Activated naive CD4-positive, alpha-beta T cell treated with anti-CD3 and anti-CD28 coated beads, Interleukin-2, amount 50 U/mL, for 16 hours (primary cell): ENCODE measurements around the gene MRNIP.
A peak's percentile ranks its signal among the peaks of the same experiment; 100 is the strongest.
"Not testable (repeated sequence)": the region's sequence is repeated elsewhere in the genome, so short reads cannot be mapped to it uniquely, and the experiment has no call there.

Experiments used
- DNase-seq: peaks from one replicate; pipeline ENCODE4 v3.0.0-alpha.2; 2020

Gene MRNIP

DNA sequence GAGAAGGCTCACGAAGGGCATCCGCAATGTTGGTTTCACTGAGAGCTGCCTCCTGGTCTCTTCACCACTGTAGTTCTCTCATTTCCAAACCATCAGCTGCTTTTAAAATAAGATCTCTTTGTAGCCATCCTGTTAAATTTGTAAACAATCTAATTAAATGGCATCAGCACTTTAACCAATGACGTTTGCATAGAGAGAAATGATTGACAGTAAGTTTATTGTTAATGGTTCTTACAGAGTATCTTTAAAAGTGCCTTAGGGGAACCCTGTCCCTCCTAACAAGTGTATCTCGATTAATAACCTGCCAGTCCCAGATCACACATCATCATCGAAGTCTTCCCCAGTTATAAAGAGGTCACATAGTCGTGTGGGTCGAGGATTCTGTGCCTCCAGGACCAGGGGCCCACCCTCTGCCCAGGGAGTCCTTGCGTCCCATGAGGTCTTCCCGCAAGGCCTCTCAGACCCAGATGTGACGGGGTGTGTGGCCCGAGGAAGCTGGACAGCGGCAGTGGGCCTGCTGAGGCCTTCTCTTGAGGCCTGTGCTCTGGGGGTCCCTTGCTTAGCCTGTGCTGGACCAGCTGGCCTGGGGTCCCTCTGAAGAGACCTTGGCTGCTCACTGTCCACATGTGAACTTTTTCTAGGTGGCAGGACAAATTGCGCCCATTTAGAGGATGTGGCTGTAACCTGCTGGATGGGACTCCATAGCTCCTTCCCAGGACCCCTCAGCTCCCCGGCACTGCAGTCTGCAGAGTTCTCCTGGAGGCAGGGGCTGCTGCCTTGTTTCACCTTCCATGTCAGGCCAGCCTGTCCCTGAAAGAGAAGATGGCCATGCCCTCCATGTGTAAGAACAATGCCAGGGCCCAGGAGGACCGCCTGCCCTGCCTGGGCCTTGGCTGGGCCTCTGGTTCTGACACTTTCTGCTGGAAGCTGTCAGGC is 21.3 kb downstream of the MRNIP start:
- no peak for DNase-seq

DNA sequence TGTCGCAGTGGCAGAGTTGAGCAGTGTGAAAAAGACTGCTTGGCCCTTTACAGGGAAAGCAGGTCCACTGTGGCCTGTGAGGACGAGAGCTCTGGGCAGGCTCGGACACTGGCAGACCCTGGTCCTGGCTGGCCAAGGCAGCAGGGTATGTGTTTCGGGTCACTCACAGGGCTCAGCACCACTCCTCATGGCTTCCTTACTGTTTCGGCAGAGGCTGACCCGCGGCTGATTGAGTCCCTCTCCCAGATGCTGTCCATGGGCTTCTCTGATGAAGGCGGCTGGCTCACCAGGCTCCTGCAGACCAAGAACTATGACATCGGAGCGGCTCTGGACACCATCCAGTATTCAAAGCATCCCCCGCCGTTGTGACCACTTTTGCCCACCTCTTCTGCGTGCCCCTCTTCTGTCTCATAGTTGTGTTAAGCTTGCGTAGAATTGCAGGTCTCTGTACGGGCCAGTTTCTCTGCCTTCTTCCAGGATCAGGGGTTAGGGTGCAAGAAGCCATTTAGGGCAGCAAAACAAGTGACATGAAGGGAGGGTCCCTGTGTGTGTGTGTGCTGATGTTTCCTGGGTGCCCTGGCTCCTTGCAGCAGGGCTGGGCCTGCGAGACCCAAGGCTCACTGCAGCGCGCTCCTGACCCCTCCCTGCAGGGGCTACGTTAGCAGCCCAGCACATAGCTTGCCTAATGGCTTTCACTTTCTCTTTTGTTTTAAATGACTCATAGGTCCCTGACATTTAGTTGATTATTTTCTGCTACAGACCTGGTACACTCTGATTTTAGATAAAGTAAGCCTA is 22.2 kb downstream of the MRNIP start:
- DNase-seq: peak; percentile 68

- not testable (repeated sequence) for DNase-seq
Observed at GRCh38 chr5:179834871-179835270, 23.7 kb downstream of the MRNIP start.

GRCh38 chr5:179834120-179834519 is 24.5 kb downstream of the MRNIP start:
- no peak for DNase-seq

DNA sequence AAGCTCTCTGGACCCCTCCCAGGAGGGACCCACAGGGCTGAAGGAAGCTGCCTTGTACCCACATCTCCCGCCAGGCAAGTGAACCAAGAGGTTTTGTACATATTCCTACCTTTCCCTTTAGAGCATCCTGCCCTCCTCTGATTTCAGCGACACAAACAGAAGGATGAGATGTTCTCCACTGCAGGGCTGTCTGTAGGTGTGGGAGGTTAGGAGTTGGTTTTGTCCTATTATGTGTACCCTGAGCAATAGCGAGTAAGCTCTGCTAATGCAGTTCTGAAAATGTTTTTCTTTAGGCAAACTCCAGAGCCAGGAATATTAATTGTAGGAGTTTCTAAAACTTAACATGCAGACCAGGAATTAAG is 24.9 kb downstream of the MRNIP start:
- no peak for DNase-seq

GRCh38 chr5:179833056-179833708 is 25.4 kb downstream of the MRNIP start:
- no peak for DNase-seq

GRCh38 chr5:179832039-179832745 is 26.4 kb downstream of the MRNIP start:
- DNase-seq: no peak

DNA sequence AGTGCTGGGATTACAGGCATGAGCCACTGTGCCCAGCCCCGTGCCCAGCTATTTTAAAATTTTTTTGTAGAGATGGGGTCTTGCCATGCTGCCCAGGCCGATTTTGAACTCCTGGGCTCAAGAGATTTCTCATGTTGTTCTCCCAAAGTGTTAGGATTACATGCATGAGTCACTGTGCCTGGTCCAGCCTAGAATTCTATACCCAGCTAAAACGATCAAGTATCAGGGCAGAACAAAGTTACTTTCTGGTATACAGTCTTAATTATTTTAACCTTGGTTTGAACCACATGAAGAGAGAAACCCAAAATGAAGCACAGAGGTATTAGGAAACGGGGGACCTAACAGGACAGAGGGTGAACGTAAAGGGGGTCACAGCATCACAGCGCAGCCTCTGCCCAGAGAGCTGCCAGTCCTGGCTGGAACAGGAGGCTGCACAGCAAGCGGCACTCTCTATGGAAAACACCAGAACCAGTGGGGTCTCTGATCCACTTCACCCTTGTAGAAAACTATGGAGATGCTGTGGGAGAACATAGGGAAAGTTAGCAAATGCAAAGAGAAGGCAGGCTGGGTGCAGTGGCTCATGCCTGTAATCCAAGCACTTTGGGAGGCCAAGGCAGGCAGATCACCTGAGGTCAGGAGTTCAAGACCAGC is 27.7 kb downstream of the MRNIP start:
- no peak for DNase-seq

GRCh38 chr5:179829732-179830435 is 28.7 kb downstream of the MRNIP start:
- DNase-seq: no peak

- no peak for DNase-seq
Observed at GRCh38 chr5:179828756-179829421, 29.7 kb downstream of the MRNIP start.

DNA sequence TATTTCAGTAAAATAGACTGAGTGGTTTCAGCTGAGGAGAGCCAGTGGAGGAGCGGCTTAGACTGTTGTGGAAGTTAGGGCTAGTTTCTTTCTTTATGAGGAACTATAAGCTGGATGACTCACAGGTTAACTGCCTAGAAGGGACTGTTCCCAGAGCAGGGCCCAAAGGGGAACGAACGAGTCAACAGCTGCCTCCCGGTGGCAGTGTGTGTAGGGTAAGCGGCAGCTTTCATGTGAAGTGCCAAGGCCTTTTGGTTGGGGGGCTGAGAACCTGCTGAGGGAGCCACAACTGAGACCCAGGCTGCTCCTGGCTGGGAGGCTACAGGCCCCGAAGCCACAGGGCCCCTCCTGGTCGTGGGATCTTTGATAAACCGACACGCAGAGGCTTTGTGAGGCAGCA is 30.9 kb downstream of the MRNIP start:
- peak; percentile 72 for DNase-seq

DNA sequence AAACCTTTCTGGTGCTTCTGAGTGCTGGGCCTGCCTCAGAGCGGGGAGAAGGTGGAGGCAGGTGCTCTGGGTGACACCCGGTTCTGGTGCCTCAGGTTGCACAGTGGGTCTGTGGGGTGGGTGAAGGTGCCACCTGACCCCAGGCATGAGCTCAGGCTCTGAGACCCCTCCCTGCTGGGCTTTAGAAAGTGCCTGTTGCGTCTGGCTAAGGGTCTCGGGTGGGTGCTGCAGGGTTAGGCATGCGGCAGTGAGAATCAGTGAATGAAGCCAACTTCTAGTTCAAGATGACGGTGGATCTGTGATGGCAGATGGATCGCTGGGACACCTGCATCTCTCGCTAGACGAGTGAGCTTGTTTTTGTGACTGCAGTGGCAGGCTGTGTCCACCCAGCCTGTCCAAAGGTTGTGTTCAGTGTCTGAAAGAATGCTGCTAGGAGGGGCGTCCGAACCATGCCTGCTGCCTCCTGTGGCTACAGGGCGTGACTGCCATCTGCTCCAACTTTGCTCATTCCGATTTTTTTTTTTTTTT is 32.9 kb downstream of the MRNIP start:
- no peak for DNase-seq

DNA sequence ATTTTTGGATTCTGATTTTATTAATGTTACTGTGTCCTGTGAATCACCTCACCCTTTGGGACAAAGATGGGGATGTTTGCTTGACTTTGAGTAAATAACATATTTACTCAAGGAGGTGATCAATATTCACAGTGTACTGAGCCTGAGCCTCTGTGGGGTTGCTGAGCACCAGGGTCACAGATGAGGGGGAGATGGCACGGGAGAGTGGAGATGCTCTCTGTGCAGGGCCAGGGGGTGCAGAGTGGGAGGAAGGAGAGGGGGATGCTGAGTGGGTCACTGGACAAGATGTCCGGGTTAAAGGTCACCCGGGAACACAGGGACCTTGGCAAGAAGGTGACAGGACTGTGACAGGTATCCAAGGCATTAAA is 33.9 kb downstream of the MRNIP start:
- no peak for DNase-seq

DNA sequence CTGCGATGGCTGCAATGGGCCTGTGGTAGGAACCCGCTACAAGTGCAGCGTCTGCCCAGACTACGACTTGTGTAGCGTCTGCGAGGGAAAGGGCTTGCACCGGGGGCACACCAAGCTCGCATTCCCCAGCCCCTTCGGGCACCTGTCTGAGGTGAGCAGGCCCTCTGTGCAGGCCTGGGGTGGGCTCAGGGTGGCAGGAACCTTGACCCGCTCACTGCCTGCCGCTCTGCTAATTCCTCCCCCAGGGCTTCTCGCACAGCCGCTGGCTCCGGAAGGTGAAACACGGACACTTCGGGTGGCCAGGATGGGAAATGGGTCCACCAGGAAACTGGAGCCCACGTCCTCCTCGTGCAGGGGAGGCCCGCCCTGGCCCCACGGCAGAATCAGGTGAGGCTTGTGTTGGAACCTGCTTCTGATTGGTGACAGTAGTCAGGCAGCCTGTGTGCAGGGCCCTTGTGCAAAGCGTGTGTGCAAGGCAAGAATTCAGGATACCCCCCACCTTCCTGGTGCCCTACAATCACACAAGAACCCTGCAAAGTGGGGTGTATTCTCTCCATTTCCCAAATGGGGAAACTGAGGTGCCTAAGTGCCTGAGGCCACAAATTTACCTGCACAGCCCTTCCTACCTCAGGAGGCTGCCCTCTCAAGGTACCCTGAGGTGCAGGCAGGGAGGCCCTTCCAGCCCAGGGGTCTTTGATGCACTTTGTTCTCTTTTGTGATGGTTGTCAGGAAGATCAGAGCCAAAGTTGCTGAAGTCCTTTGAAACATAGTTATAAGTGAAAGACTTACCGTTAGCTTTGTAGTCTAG is 34.5 kb downstream of the MRNIP start:
- DNase-seq: no peak

- DNase-seq: no peak
Observed at GRCh38 chr5:179822444-179822990, 36.1 kb downstream of the MRNIP start.

- no peak for DNase-seq
Observed at GRCh38 chr5:179822059-179822432, 36.6 kb downstream of the MRNIP start.

DNA sequence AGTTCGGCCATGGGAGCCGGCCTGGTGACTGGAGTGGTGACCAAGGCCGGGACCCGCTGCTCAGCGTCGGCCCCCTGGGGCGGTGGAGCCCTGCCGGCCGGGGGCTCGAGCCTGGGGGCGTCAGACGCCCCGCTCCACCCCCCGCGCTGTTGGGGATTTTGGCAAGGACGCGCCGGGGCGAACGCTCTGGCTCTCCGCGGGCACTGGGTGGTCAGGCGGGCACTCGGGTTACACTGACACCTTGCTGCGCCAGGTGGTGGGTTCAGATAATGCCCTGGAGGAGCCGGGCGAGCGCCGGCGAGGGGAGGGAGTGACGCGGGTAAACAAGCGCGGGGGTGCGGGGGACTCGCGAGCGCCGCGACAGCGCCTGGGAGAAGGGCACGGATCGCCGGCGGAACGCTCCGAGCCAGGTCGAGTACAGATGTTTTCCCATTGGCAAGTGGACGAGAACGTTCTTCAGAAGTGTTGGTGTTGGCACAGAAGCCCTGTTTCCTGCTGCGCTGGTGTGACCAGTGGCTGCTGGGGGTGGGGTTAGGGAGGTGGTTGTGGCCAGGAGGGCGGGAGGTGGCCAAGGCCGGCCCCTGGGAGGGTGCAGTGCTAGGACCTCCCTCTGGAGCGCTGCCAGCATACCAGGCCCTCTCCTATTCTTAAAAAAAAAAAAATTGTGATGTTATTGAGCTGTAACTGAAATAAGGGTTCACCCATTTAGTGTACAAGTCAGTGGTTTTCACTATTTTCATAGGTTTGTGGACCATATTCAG is 37.1 kb downstream of the MRNIP start:
- peak; percentile 79 for DNase-seq

DNA sequence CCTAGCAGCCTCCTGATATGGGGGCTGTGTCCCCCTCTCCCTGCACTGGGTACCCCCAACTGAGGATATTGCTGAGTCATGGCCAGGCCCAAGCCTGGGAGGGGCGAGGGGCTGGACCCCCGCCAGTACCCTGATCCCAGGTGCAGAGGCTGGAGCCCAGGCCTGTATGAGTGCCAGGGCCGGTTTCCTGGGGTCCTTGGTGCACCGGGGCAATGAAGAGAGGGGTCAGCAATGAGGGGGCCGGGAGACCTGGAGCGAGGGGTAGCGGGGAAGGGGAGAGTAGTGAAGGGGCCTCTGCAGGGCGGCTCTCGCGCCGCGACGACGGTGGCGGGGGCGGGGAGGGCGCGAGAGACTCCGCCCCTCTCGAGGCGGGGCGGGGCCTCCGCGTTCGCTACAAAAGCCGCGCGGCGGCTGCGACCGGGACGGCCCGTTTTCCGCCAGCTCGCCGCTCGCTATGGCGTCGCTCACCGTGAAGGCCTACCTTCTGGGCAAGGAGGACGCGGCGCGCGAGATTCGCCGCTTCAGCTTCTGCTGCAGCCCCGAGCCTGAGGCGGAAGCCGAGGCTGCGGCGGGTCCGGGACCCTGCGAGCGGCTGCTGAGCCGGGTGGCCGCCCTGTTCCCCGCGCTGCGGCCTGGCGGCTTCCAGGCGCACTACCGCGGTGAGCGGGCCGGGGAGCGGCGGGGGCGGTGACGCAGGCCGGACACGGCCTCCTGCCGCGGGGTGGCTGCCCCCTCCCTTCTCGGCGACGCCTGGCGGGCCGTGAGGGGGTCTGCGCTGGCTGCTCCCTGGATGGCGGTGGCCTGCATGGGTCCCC is 37.9 kb downstream of the MRNIP start, which contains the start of gene SQSTM1:
Gene SQSTM1, plus strand, starts transcription at position 423 of the 815 bp plus-strand sequence. Its CDS starts 32 bp downstream, at position 455.
- DNase-seq: peak; percentile 80
